GM21619 (cell line): ENCODE measurements around the gene UBE3A.
A peak's percentile ranks its signal among the peaks of the same experiment; 100 is the strongest.
"Not testable (repeated sequence)": the region's sequence is repeated elsewhere in the genome, so short reads cannot be mapped to it uniquely, and the experiment has no call there.

Experiments
- ATAC-seq: cut with Tn5 transposase; IDR thresholded peaks from one replicate; pipeline ENCODE4 v1.9.1; 2021; ENCODE audit not compliant: unreplicated experiment

Gene UBE3A

GRCh38 chr15:25439369-25439836 lies 579 bp upstream of the UBE3A start:
- peak; percentile 9 for ATAC-seq

- ATAC-seq: peak; percentile 52
Observed at GRCh38 chr15:25437777-25438600, 835 bp downstream of the UBE3A start.

- ATAC-seq: no peak
Observed at GRCh38 chr15:25436707-25437106, 2.1 kb downstream of the UBE3A start.

GRCh38 chr15:25435474-25436243 lies 3.2 kb downstream of the UBE3A start:
- no peak for ATAC-seq

- ATAC-seq: no peak
Observed at GRCh38 chr15:25433118-25433865, 5.5 kb downstream of the UBE3A start.

DNA sequence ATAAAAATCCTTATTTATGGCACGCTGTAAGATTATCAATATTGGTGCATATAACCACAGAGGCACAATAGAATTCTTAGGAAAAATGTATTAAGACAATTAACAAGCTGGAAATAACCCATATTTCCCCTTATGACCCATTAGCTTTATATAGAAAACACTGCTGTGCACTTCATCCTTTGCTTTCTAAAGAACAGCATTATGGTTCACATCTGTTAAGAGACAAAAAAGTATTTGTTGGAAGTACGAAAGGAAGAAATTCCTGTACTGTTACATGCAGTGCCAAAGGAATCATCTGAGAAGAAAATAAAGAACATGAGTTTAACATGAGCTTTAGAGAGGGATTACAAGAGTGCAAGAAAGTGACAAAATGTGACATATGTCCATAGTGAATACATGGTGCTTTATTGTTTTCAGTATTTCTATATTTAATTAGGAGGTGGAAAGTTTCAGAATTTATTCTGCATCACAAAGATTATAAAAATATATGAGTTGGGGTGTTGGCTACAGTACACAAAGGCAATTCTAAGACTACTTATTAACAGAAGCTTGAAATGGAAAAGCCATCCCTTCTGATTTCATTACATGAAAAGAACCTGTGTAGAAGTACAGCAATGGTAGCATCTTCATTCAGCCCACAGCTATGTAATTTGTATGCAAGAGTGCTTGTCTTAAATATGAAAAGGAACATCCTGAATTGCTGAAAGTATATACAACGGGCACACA lies 6.8 kb downstream of the UBE3A start:
- ATAC-seq: no peak

GRCh38 chr15:25427861-25428260 lies 11.0 kb downstream of the UBE3A start:
- no peak for ATAC-seq

GRCh38 chr15:25426896-25427610 lies 11.8 kb downstream of the UBE3A start:
- no peak for ATAC-seq

GRCh38 chr15:25424073-25424472 lies 14.8 kb downstream of the UBE3A start:
- ATAC-seq: no peak

DNA sequence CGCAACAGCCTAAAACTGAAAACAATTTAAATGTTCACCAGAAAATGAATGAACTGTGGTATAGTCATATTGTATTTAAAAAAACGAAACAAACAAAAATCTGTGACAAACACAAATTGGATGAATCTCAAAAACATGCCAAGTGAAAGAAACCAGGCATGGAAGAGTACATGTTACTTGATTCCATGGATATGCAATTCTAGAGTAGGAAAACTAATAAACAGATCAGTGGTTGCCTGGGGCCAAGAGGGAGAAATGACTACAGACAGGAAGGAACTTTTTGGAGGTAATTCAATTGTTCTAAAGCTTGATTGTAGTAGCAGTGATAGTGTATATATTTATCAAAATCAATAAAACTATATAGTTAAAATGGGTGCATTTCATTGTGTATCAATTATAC lies 16.8 kb downstream of the UBE3A start:
- no peak for ATAC-seq

DNA sequence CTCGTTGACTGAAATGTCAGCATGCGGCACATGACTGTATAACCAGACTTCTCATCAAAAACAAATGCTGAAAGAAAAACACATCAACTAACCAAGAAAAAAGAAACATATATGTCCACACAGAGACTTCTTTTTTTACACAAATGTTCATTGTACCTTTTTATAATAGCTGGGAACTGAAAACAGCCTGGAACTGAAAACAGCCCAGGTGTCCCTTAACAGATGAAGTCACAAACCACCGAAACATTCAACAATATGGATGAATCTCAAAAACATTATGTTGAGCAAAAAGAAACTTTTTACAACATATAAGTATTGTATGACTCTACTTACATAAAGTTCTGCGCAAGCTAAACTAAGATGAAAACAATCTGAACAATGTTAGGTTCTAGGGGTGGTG lies 20.6 kb downstream of the UBE3A start:
- no peak for ATAC-seq

DNA sequence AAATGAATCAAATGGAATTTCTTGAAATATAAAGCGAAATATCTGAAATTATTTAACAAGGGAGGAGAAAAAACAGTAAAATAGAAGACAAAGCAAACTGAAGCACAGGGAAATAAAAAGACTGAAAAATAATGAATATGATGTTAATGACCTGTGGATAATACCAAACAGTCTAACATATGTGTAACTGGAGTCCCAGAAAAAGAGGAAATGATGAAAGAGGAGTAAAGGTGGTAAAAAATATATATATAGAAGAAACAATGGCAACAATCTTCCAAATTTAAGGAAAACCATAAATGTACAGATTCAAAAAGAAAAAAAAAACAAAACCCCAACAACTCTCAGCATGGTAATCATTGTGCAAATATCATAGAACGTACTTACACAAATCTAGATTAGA lies 21.2 kb downstream of the UBE3A start:
- ATAC-seq: no peak

DNA sequence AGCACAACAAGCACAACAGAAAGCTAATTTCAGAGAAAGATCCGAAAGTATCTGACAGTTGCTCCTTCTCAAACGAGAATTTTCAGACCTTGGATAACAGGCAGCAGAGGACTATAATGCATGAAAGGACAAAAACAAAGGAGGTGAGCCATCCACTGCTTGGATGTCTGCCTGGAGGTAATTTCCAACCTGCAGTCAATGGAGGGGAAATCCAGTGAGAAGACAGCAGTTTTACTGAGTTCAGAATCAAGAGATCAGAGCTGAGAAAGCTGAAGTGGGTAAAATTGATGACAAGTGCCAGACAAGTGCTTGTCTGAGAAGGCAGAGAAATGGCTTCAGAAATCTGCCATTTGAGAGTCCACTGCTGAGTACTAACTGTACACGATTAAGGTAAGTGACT lies 22.1 kb downstream of the UBE3A start:
- peak; percentile 72 for ATAC-seq

DNA sequence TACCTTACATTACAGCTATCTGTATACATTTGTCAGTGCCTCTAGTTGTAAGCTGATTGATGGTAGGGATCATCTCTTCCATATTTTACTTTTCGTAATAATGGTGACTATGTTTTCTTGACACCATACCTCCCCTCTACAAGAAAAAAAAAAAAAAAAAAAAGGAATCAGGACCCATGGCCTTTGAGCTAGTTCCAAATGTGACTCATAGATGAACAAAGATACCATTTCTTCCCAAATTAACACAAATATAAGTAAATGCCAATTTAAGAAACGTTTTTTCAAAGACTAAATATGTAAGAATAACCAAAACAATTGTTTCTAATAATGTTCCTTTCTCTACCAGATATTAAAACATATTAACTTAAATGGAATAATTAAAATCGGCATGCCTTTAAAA lies 23.1 kb downstream of the UBE3A start:
- no peak for ATAC-seq

GRCh38 chr15:25415217-25415616 lies 23.6 kb downstream of the UBE3A start:
- no peak for ATAC-seq

- no peak for ATAC-seq
Observed at GRCh38 chr15:25410649-25411048, 28.2 kb downstream of the UBE3A start.

- ATAC-seq: not testable (repeated sequence)
Observed at GRCh38 chr15:25409731-25410130, 29.1 kb downstream of the UBE3A start.

- ATAC-seq: no peak
Observed at GRCh38 chr15:25408929-25409328, 29.9 kb downstream of the UBE3A start.

DNA sequence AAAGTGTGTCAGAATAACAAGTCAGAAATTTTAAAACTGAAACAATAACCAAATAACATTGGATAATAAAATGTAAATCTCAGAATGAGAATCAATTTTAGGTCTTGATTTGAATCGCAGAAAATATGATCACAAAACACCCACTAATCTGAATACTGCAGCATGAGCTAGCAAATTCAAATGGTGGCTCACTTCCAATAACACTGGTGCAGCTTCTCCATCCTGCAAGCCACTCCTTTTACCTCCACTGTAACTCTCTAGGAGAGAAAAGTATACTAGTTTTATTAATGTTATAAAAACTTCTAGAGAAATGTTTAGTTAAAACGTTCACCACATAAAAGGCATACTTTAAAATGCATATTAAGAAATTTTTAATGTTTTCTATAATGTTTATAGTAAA lies 30.4 kb downstream of the UBE3A start:
- no peak for ATAC-seq

DNA sequence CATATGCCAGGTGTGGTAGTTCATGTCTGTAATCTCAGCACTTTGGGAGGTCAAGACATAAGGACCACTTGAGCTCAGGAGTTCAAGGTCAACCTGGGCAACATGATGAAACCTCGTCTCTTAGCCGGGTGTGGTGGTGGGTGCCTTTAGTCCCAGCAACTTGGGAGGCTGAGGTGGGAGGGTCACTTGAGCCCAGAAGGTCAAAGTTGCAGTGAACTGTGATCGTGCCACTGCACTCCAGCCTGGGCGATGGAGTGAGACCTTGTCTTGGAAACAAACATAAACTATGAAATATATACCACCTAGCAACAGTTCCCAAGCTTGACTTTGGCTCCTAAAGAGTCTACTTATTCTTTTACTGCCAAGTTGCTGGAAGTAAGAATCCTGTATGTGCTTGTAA lies 30.9 kb downstream of the UBE3A start:
- no peak for ATAC-seq
